SK-MEL-5 (cell line): ENCODE results near the gene OXNAD1. TPM values are rescaled to one million over a fixed set of nuclear protein-coding genes. Genes with fewer than 3 reads are reported as not detected.

Experiments used
- DNase-seq: peaks from one replicate; pipeline ENCODE4 v3.0.0-alpha.2; 2016; ENCODE audit warnings: low read depth, low spot score
- in situ Hi-C: cut with HindIII; loops from 2 replicates; pipeline ENCODE4 v1.10.0; 2016; ENCODE audit warnings: low sequenced_read_pairs, high pct_unique_total_duplicates, low pct_unique_long_range_greater_than_20kb
- total RNA-seq: library from RNA; depleted of rRNA; stranded (reverse); fragments of >200 nt; shearing (Covaris generic); gene quantifications from 2 replicates; pipeline ENCODE4 v1.2.3, GENCODE V29; 2014

Gene OXNAD1
- total RNA-seq, 1 experiment from 2014 or later, result 36.1 TPM

- in situ Hi-C loops, result no loop called here
- DNase-seq, result no peak
These were observed 49.1 kb downstream of the OXNAD1 start for GRCh38 chr3:16313886-16314645.

- in situ Hi-C loops, result no loop called here
- no peak for DNase-seq
These were observed 50.6 kb downstream of the OXNAD1 start for GRCh38 chr3:16315623-16316022.

GRCh38 chr3:16316396-16316795 is 51.4 kb downstream of the OXNAD1 start:
- in situ Hi-C loops, result no loop called here
- DNase-seq, result no peak

- no peak for DNase-seq
- in situ Hi-C loops, result no loop called here
These were observed 52.0 kb downstream of the OXNAD1 start for GRCh38 chr3:16316847-16317560.

- in situ Hi-C loops, result no loop called here
- no peak for DNase-seq
These were observed 52.5 kb downstream of the OXNAD1 start for GRCh38 chr3:16317561-16317945.

GRCh38 chr3:16318176-16318575 is 53.2 kb downstream of the OXNAD1 start:
- DNase-seq, result no peak
- in situ Hi-C loops, result no loop called here

GRCh38 chr3:16319307-16319706 is 54.3 kb downstream of the OXNAD1 start:
- peak; percentile 73 for DNase-seq
- in situ Hi-C loops, result no loop called here

GRCh38 chr3:16319723-16320122 is 54.7 kb downstream of the OXNAD1 start:
- in situ Hi-C loops, result no loop called here
- DNase-seq, result no peak

GRCh38 chr3:16320711-16321110 is 55.7 kb downstream of the OXNAD1 start:
- in situ Hi-C loops, result no loop called here
- no peak for DNase-seq

GRCh38 chr3:16322189-16322588 is 57.2 kb downstream of the OXNAD1 start:
- DNase-seq, result no peak
- in situ Hi-C loops, result no loop called here

GRCh38 chr3:16323737-16324136 is 58.7 kb downstream of the OXNAD1 start:
- in situ Hi-C loops, result no loop called here
- no peak for DNase-seq

- in situ Hi-C loops, result loop anchor here (25.0 kb wide), 1 partner anchor 236 kb away; no protein-coding TSS in a partner anchor
- no peak for DNase-seq
These were observed 60.8 kb downstream of the OXNAD1 start for GRCh38 chr3:16325850-16326249.

- in situ Hi-C loops, result loop anchor here (25.0 kb wide), 1 partner anchor 235 kb away; no protein-coding TSS in a partner anchor
- no peak for DNase-seq
These were observed 61.8 kb downstream of the OXNAD1 start for GRCh38 chr3:16326724-16327349.

GRCh38 chr3:16328124-16328523 is 63.1 kb downstream of the OXNAD1 start:
- DNase-seq, result no peak
- in situ Hi-C loops, result loop anchor here (25.0 kb wide), 1 partner anchor 234 kb away; no protein-coding TSS in a partner anchor

- in situ Hi-C loops, result loop anchor here (25.0 kb wide), 1 partner anchor 233 kb away; no protein-coding TSS in a partner anchor
These were observed 64.2 kb downstream of the OXNAD1 start for GRCh38 chr3:16329036-16329825.

GRCh38 chr3:16329826-16330129 is 64.8 kb downstream of the OXNAD1 start:
- in situ Hi-C loops, result loop anchor here (25.0 kb wide), 1 partner anchor 233 kb away; no protein-coding TSS in a partner anchor
- no peak for DNase-seq

More at GRCh38 chr3:16329036-16329825, 64.2 kb downstream of the OXNAD1 start:
- no peak for DNase-seq

- no peak for DNase-seq
- in situ Hi-C loops, result loop anchor here (25.0 kb wide), 1 partner anchor 232 kb away; no protein-coding TSS in a partner anchor
These were observed 65.3 kb downstream of the OXNAD1 start for GRCh38 chr3:16330351-16330750.
